ENCODE measurements around the gene CD44.

Gene CD44

DNA sequence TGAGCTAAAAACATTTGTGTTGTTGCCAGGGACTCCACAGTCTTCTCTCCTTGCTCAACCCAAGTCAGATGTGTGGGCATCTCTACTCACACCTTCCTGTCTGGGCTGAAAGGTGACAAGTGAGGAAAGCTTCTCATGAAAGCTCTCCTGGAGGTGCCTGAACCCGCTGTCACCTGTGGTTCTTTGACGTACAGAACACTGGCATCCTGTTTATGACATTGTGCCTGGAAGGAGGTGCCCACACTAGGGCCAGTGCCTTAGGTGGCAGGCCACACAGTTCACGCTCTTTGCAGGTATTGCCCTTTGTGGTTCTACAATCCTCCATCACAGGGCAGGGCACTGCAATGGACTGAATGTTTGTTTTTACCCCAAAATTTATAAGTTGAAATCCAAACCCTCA is 108.5 kb downstream of the CD44 start:
- ChIA-PET POLR2A (no interaction called here), CTCF (interaction anchor here (1.4 to 2.9 kb wide), 4 partner anchors 9 to 14 kb away, joined by 3 to 19 read pairs (median 18); no protein-coding TSS in a partner anchor)
- no peak for DNase-seq (ENCODE audit: extremely low spot score)
- TF ChIP-seq, protein P1, sequence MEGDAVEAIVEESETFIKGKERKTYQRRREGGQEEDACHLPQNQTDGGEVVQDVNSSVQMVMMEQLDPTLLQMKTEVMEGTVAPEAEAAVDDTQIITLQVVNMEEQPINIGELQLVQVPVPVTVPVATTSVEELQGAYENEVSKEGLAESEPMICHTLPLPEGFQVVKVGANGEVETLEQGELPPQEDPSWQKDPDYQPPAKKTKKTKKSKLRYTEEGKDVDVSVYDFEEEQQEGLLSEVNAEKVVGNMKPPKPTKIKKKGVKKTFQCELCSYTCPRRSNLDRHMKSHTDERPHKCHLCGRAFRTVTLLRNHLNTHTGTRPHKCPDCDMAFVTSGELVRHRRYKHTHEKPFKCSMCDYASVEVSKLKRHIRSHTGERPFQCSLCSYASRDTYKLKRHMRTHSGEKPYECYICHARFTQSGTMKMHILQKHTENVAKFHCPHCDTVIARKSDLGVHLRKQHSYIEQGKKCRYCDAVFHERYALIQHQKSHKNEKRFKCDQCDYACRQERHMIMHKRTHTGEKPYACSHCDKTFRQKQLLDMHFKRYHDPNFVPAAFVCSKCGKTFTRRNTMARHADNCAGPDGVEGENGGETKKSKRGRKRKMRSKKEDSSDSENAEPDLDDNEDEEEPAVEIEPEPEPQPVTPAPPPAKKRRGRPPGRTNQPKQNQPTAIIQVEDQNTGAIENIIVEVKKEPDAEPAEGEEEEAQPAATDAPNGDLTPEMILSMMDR (IDR thresholded peaks at IDR 0.05; ENCODE audit: control extremely low read depth, extremely low read depth, low read depth, missing control alignments) = no peak

DNA sequence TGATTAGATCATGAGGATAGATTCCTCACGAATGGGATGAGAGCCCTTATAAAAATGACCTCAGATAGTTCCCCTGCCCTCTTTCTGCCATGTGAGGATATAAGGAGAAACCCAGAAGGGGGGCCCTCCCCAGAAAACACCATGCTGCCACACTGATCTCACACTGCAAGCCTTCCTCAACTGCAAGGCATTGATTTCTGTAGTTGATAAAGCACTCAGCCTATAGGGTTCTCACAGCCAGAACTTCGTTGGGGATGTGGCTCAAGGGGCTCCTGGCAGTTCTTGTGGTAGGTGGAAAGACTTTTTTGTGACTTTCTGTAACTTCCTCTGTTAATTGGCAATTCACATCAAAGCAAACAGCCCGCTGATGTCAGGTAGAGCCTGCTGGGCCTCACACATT is 108.9 kb downstream of the CD44 start:
- TF ChIP-seq, protein P1 (IDR thresholded peaks at IDR 0.05; ENCODE audit: control extremely low read depth, extremely low read depth, low read depth, missing control alignments) = no peak
- POLR2A ChIA-PET = no interaction called here
- no peak for DNase-seq (ENCODE audit: extremely low spot score)
- CTCF ChIA-PET = interaction anchor here (2.7 to 2.9 kb wide), 3 partner anchors 9 to 12 kb away, joined by 18 to 19 read pairs (median 18); no protein-coding TSS in a partner anchor

DNA sequence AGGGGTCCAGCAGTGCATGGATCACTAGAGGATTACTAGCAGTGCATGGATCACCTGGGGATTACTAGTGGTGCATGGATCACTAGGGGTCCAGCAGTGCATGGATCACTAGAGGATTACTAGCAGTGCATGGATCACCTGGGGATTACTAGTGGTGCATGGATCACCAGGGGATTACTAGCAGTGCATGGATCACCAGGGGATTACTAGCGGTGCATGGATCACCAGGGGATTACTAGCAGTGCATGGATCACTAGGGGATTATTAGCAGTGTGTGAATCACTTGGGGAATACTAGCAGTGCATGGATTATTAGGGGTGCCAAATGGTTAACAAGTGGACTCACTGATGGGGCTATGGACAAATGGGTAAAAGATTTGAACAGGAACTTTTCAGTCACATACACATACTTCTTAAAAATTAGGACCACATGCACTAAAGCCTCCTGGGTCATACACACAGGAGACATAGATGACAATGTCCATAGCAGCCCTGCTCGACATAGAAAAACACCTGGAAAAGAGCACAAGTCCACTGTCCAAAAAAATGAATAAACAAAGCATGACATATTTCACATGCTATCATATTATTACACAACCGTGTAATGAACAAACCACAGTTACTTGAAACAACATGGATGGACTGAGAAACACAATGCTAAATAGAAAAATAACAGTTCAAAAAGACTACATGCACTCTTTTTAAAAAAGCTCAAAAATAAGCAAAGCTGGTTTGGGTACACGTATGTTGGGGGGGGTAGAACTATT is 109.8 kb downstream of the CD44 start:
- TF ChIP-seq, protein P1 (IDR thresholded peaks at IDR 0.05; ENCODE audit: control extremely low read depth, extremely low read depth, low read depth, missing control alignments) = no peak
- POLR2A ChIA-PET = no interaction called here
- CTCF ChIA-PET = interaction anchor here (0.9 to 1.5 kb wide), 2 partner anchors 8 to 10 kb away, joined by 4 to 6 read pairs; no protein-coding TSS in a partner anchor
- no peak for DNase-seq (ENCODE audit: extremely low spot score)

DNA sequence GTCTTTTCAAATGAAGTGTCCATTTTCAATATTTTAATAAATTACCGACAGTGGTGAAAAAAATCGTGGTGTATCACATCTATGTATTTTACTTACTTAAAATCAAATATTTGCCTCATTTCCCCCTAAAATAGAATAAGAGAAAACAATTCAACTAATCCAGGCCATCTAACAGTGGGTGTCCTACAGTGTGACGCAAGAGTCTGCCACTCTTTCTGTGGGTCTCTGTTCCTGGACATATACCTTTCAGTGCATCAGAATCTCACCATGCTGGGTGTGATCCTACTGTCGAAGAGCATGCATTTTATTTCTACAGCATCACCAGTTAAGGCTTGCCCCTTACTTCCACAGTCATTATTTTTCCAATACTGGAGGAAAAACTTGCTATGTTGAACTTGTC is 111.2 kb downstream of the CD44 start:
- POLR2A ChIA-PET = no interaction called here

DNA sequence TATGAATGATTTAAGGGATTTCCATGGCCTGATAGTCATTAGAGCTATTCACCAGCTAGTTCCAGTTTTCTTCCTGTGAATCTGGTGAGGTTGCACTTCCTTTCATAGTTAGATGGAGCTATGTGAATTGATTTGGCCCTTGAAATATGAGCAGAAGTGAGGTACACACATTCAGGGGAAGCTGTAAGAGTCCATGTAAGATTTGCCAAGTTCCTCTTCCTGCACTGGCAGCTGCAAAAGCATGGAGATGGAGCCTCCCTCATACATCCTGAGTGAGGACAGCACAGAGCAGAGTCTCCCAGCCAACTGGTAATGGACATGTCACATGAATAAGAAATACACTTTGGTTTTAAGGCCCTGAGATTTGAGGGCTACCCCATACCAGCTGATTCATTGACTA is 111.7 kb downstream of the CD44 start:
- ChIA-PET CTCF (interaction anchor here (1.1 kb wide), 1 partner anchor 13 kb away, joined by 4 read pairs; no protein-coding TSS in a partner anchor), POLR2A (no interaction called here)
- TF ChIP-seq, protein P1 (IDR thresholded peaks at IDR 0.05; ENCODE audit: control extremely low read depth, extremely low read depth, low read depth, missing control alignments) = no peak
- no peak for DNase-seq (ENCODE audit: extremely low spot score)

More for the DNA sequence above, 111.2 kb downstream of the CD44 start:
- TF ChIP-seq, protein P1 (IDR thresholded peaks at IDR 0.05; ENCODE audit: control extremely low read depth, extremely low read depth, low read depth, missing control alignments) = no peak
- CTCF ChIA-PET = interaction anchor here (1.1 to 1.5 kb wide), 2 partner anchors 10 to 13 kb away, joined by 4 to 6 read pairs; no protein-coding TSS in a partner anchor
- no peak for DNase-seq (ENCODE audit: extremely low spot score)

DNA sequence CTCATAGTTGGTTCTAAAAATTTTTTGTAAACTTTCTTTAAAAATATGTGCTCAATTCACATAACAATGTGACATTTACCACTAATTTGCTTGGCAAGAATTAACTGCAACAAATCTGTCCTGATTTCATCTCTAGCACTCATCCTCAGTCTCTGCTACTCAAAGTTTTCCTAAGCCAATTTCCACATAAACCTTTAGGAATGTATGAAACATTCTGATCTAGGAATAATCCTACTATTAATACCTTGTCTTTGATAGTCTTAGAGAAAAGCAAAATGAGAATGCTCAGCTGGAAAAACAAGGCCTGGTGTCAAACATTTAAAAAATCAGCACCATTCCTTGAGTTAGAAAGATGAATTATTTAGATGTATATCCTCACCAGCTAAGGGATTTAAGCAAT is 114.3 kb downstream of the CD44 start:
- CTCF ChIA-PET = interaction anchor here (0.9 to 2.3 kb wide), 4 partner anchors 12 to 87 kb away, joined by 3 to 6 read pairs (median 4); no protein-coding TSS in a partner anchor
- POLR2A ChIA-PET = no interaction called here
- TF ChIP-seq, protein P1 (IDR thresholded peaks at IDR 0.05; ENCODE audit: control extremely low read depth, extremely low read depth, low read depth, missing control alignments) = no peak
- no peak for DNase-seq (ENCODE audit: extremely low spot score)

All from GM10248 (cell line).